GM18951 (cell line): ENCODE data around the gene LMAN2L.

Experiments
- POLR2A ChIP-seq: IDR thresholded peaks from 4 replicates; pipeline ENCODE4 v1.6.1; 2011; ENCODE audit warnings: mild to moderate bottlenecking; ENCODE audit not compliant: insufficient read length, insufficient read depth; ENCODE audit errors: extremely low read depth
- in situ Hi-C: fragments of 300-500 bp; cut with MboI; formaldehyde crosslinking; loops from one replicate; pipeline ENCODE4 v1.12.0; 2022; ENCODE audit warnings: low sequenced_read_pairs, mixed read lengths, inconsistent platforms; ENCODE audit not compliant: unreplicated experiment

Gene LMAN2L

DNA sequence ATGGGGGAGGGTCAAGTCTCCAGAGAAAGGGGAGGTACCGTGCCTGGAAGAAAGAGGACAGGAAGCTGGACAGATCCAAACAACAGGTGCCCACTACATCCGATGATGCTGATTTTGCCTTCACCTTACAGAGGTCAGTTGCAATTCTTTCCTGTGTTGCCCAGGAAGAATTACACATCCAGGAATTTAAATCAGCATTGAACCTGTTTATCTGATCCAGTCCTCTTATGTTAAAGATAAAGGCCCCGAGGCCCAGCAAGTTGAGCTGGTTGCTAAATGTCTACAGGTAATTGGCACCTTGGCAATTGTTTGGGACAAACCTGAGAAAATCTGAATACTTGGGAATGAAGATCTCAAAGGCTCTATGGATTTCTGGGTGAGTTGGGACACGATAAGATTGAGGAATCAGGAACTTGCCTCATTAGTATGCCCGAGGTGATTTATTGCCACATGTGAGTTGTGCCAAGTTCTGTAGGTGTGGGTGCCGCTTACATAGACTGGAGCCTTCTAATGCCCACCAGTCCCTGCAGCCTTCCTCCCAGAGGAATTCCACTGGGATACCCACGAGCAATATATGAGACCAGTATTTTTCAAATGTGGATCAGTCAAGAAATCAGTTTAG, 13.9 kb upstream of the LMAN2L start:
- no peak for TF ChIP-seq POLR2A
- in situ Hi-C loops: no loop called here

DNA sequence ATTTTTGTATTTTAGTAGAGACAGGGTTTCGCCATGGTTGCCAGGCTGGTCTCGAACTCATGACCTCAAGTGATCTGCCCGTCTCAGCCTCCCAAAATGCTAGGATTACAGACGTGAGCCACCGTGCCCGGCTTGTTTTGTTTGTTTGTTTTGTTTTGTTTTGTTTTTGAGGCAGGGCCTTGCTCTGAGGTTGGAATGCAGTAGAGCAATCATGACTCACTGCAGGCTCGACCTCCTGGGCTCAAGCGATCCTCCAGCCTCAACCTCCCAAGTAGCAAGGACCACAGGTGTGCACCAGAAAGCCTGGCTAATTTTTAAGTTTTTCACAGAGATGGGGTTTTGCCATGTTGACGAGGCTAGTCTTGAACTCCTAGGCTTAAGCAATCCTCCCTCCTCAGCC, 11.9 kb upstream of the LMAN2L start:
- in situ Hi-C loops: no loop called here

DNA sequence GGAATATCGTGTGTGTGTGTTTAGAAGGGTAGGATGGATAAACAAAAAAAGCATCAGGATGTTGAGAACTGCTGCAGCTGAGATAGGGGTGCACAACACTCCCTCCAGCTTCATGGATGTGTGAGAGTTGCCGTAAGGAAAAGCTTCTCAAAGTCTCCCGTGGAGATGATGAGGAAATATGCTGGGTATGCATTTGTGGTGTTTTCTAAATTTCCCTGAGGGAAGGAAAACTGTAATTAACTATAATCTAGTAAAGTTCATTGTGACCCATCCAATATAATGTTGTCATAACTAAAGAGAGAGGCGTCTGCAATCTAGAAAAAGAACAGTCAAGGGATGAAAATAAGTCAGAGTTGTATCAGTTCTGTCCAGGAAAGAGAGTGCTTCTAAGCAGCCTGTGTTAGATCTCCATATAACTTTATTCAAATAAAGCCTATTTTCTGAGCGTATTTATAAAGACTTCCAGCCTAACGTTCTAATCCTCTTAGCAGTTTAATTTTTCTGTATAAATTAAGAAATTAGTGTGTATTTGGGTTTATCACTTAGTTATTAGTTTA, 7.3 kb upstream of the LMAN2L start:
- TF ChIP-seq POLR2A: no peak
- in situ Hi-C loops: no loop called here

More for the DNA sequence above, 11.9 kb upstream of the LMAN2L start:
- TF ChIP-seq POLR2A: no peak

DNA sequence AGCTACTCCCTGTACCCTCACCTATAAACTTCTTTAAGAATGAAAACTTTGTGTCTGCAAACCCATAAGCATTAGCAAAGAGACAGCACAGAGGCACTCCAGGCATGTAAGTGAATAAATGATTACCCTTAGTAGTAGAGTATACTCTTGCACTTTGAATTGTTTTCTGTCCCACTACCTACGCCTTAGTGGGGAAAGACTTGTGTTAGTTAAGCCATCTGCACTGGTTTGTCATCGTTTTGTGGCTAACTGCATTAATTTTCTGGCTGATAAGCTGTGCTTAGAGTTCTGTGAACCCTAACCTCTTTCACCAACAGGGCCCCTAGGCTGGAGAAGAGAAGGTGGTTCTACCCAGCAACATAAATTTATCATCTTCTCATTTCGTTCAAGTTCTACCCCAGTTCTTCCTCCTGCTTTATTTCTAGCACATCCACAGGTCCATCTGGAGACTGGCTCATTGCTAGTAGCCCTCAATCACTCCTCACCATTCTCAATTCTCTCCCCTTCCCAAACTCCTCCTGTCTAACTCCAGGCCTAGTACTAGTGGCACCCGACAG, 710 bp downstream of the LMAN2L start:
- in situ Hi-C loops: no loop called here
- no peak for TF ChIP-seq POLR2A

DNA sequence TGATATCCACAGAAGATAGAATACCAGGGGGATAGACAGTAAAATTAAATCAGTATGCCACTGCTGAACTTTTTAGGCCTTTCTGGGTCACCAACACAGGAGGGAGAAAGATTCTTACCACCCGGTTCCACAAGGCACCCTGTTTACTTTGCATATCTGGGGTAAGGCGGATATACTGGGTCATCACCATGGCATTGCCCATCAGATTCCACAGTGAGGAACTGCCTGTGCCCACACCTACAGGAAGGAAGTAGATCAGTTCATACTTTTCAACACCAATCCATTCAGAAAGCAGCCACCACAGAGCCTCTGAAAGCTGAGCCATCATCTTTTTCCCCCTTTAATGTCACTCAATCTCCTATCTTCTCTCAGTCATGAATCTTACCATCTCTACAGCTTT, 2.0 kb downstream of the LMAN2L start:
- TF ChIP-seq POLR2A: no peak
- in situ Hi-C loops: no loop called here

DNA sequence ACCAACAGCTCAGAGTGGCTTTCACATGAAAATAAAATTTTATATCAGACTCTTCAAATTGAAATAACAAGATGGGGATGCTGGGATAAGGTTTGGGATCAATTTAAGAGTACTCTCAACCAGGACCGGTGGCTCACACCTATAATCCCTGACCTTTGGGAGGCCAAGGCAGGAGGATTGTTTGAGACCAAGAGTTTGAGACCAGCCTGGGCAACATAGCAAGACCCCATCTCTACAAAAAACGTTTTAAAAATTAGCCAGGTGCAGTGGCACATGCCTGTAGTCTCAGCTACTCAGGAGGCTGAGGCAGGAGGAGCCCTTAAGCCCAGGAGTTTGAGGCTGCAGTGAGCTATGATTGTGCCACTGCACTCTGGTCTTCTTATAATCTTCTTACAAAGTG, 2.6 kb downstream of the LMAN2L start:
- TF ChIP-seq POLR2A: no peak
- in situ Hi-C loops: no loop called here

DNA sequence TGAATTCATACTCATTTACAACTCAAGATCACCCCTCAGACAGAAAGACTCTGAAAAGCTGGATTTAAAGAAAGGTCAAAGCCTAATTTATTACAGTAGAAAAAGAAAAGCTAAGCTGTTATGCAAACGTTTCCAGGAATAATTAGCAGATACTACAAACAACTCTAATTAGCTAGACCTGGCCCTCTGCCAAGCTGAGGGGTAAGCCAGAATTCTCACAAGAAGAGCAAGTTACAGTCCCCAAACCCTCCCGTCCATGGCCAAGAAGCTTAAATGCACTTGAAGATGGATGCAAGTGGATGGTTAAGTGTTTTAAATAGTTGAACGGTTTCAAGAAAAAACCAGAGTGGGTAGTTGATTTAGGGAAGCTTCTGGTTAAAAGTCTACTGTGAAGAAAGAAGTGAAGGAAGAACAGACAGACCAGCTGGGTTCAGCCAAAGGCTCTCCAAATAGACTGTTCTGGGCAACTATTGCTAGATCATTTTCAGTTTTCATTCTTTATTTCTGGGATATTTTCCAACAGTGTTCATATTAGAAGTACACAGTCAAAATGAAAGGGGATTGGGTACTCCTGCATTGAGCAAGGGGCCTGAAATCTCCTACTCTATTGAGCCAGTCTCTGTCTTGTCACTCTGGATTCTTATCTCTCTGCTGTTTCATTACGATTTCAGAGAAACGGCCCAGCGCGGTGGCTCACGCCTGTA, 4.8 kb downstream of the LMAN2L start:
- TF ChIP-seq POLR2A: no peak
- in situ Hi-C loops: no loop called here

DNA sequence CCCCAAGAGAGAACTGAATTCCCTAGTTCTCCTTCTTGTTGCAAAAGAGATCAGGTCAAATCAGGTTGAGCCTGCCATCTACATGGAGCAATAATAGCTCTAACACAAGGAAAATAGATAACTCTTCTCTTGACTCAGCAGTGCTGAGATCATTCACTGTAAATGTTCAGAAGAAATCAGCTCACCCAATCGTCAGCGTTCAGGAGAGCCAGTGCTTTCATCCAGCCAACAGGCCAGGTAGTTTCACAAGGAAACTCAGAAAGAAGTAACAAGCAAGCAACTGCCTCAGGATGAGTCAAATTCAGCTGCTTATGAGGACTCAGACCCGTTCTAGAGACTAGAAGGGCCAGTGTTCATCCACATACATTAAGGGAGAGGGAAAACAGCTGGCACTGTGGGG, 5.9 kb downstream of the LMAN2L start:
- in situ Hi-C loops: no loop called here
- no peak for TF ChIP-seq POLR2A

DNA sequence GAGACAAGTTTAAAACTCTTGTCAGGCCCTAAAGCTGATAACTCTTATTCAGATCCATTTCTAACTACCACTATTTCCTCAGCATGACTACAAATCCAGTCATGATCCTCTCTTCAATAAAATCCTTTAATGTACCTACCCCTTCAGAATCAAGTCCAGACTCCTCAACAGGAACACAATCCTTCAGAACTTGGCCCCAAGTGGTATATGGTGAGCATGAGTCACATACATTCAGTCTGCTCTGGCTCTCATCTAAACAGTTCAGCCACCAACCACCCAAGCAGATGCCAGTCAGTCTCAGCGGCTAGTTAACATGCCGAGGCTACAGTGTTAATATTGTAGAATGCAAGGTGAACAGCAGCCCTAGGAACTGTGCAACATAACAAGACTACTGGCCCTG, 9.7 kb downstream of the LMAN2L start:
- TF ChIP-seq POLR2A: no peak

DNA sequence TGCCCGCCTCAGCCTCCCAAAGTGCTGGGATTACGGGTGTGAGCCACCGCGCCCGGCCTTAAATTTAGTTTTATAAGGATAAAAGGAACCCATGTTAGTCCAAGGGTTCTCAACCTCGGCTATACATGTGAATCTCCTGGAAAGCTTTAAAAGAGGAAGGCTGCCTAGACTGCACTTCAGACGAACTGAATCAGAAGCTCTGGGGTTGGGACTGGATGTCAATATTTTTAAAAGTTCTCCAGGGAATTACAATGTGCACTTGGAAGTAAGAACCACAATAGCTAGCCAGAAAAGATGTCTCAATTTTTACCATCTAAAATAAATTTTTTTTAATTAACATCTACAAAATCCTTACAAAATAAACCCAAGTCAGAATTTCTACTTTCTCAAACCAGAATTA, 10.1 kb downstream of the LMAN2L start:
- TF ChIP-seq POLR2A: no peak
- in situ Hi-C loops: no loop called here

More for the DNA sequence above, 9.7 kb downstream of the LMAN2L start:
- in situ Hi-C loops: no loop called here

DNA sequence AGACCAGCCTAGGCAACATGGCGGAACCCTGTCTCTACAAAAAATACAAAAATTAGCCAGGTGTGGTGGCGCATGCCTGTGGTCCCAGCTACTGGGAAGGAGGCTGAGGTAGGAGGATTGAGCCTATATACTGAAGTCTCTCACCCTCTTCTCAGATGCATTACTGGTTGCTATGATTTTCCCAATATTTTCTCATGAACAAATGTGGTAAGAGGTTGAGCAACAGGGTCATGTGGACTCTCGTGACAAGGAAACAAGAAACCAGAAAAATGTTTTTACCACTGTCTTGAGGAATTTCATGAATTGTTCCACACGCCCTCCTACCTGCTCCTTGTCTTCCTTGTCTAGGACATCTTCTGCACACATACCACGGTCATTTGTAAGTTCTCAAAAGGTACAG, 12.4 kb downstream of the LMAN2L start:
- in situ Hi-C loops: no loop called here
- TF ChIP-seq POLR2A: no peak

DNA sequence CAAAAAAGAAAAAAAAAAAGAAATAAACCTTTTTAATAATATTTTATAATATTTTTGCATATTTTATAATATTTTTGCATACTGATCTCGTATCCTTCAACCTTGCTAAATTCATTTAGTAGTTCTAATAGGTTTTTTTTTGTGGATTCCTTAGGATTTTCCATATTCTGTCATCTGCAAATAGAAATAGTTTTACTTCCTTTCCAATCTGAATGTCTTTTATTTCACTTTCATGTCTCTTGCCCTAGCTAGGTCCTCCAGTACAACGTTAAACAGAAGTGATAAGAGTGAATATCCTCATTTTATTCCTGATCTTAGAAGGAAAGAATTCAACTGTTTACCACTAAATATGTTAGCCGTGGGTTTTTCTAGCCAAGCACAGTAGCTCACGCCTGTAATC, 13.7 kb downstream of the LMAN2L start:
- TF ChIP-seq POLR2A: no peak
- in situ Hi-C loops: no loop called here

DNA sequence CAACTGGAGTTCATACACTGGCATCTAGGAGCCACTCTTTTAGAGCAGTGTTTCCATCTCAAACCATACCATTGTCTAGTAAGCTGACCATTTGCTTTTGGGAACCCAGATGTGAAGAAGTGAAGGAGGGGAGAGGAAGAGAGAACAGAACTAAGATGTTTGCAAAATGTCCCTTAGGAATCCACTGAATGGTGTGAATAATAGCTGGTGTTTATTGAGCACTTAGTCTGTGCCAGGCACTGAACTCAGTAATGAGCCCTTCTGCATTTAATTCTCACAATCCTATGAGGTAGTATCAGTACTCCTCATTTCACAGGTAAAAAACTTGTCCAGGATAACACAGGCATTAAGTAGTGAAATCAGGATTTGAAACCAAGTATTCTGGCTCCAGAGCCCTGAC, 23.5 kb downstream of the LMAN2L start:
- in situ Hi-C loops: no loop called here
- TF ChIP-seq POLR2A: no peak

DNA sequence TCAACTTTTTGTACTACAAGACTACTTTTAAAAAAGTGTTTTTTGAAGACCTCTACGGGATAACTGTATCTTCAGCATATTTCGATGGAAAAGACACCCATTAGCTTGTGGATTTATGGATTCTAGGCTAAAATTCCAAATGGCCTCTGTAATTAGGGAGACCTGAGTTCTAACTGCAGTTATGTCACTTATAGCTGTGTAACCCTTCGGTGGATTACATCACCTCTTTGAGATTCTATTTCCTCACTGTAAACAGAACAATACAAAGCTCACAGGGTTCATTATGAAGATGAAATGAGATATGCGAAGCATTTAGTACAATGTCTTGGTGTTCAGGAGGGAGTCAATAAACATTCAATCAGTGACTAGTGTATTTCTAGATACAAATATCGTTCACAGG, 24.2 kb downstream of the LMAN2L start:
- no peak for TF ChIP-seq POLR2A
- in situ Hi-C loops: no loop called here
